GM12878 (cell line): ENCODE results near the gene CDCP2. TPM values are rescaled to one million over a fixed set of nuclear protein-coding genes. Genes with fewer than 3 reads are reported as not detected.

Experiments used
- ATAC-seq: fragments of 200-7000 bp; cut with Tn5 transposase; 3 replicates; pipeline ENCODE4 v1.9.1; 2020; ENCODE audit warnings: mild to moderate bottlenecking, moderate library complexity
- BruUV-seq: library from RNA; stranded (reverse); fragments of 400-500 nt; replicated peaks from 2 replicates; lab custom pipeline; 2021; lab: Mats Ljungman, UMichigan
- CTCF ChIA-PET: fragments of 300-600 bp; sonication (Branson Sonifier 250); formaldehyde crosslinking; extraction: SDS; loops from one replicate; lab custom pipeline; 2021; ENCODE audit warnings: inconsistent platforms; lab: Yijun Ruan, JAX
- POLR2A ChIA-PET: fragments of 350-600 bp; formaldehyde crosslinking; extraction: SDS; loops from one replicate; lab custom pipeline; 2021; ENCODE audit warnings: inconsistent platforms; lab: Charles Lee
- RAD21 ChIA-PET: fragments of 300-600 bp; sonication (Branson Sonifier 250); formaldehyde crosslinking; loops from one replicate; lab custom pipeline; 2023; ENCODE audit warnings: antibody characterized with exemption; ENCODE audit not compliant: unreplicated experiment; lab: Charles Lee
- SMC1A ChIA-PET: fragments of 300-600 bp; sonication (Branson Sonifier 250); formaldehyde crosslinking; loops from one replicate; lab custom pipeline; 2023; ENCODE audit not compliant: unreplicated experiment, uncharacterized antibody; lab: Charles Lee
- DNase-seq: peaks from one replicate; pipeline ENCODE4 v3.0.0-alpha.2; 2011; ENCODE audit warnings: low read depth, low spot score
- FAIRE-seq: peaks from 3 replicates; lab custom pipeline; 2011; peaks lifted over from hg19 to GRCh38; lab: Jason Lieb, UNC
- H2AFZ ChIP-seq: 2 replicates; pipeline ENCODE4 v1.6.0; 2011; ENCODE audit warnings: low read depth, low read length, control low read depth; ENCODE audit not compliant: control insufficient read depth
- H3K27ac ChIP-seq: 2 replicates; pipeline ENCODE4 v1.5.1; 2011; ENCODE audit warnings: control low read depth; ENCODE audit not compliant: control insufficient read depth, insufficient read depth
- H3K27me3 ChIP-seq, 2 experiments: replicated peaks in 1 of 2; 2 replicates each; pipeline versions ENCODE4 v1.6.0 to v1.6.1; 2011; ENCODE audit warnings: low read length in 1 of 2; ENCODE audit not compliant: control insufficient read depth in 2 of 2, insufficient read depth in 2 of 2
- H3K36me3 ChIP-seq, 2 experiments: 2 replicates each; pipeline ENCODE4 v1.5.1; 2011; ENCODE audit warnings: low read length in 1 of 2; ENCODE audit not compliant: control insufficient read depth in 2 of 2, insufficient read depth in 2 of 2
- H3K4me1 ChIP-seq: 2 replicates; pipeline ENCODE4 v1.6.1; 2011; ENCODE audit warnings: mild to moderate bottlenecking, low read length, moderate library complexity, mixed read lengths; ENCODE audit not compliant: control insufficient read depth, insufficient read depth
- H3K4me2 ChIP-seq: 2 replicates; pipeline ENCODE4 v1.6.0; 2011; ENCODE audit warnings: control low read depth; ENCODE audit not compliant: control insufficient read depth, insufficient read depth
- H3K4me3 ChIP-seq: fragments of 200-600 bp; sonication (generic); 2 replicates; pipeline ENCODE4 v1.5.1; 2016
- H3K79me2 ChIP-seq: 2 replicates; pipeline ENCODE4 v1.6.0; 2011; ENCODE audit warnings: low read length; ENCODE audit not compliant: control insufficient read depth, insufficient read depth
- H3K9ac ChIP-seq: 2 replicates; pipeline ENCODE4 v1.8.0; 2011; ENCODE audit warnings: low read length, control low read depth, mixed read lengths; ENCODE audit not compliant: control insufficient read depth, insufficient read depth
- H3K9me3 ChIP-seq: replicated peaks from 3 replicates; pipeline ENCODE4 v1.5.1; 2011; ENCODE audit warnings: mild to moderate bottlenecking, low read length; ENCODE audit not compliant: control insufficient read depth, insufficient read depth
- H4K20me1 ChIP-seq: 2 replicates; pipeline ENCODE4 v1.6.0; 2011; ENCODE audit not compliant: control insufficient read depth, insufficient read depth
- BACH1 ChIP-seq: fragments of 450-650 bp; IDR thresholded peaks from 2 replicates; pipeline ENCODE4 v1.6.1; 2017; ENCODE audit warnings: mild to moderate bottlenecking, borderline replicate concordance
- EED ChIP-seq: sonication (generic); IDR thresholded peaks from 2 replicates; pipeline ENCODE4 v1.6.1; 2016; ENCODE audit warnings: antibody characterized with exemption, low read depth
- ETV6 ChIP-seq, 2 experiments: fragments of 450-650 bp in 1 of 2; IDR thresholded peaks in 1 of 2; conservative IDR thresholded peaks in 1 of 2; 2 replicates each; pipeline ENCODE4 v1.6.1; 2014; ENCODE audit warnings: antibody characterized with exemption in 1 of 2, borderline replicate concordance in 1 of 2, low read depth in 1 of 2, mild to moderate bottlenecking in 1 of 2, moderate library complexity in 1 of 2
- EZH2 ChIP-seq: IDR thresholded peaks from 2 replicates; pipeline ENCODE4 v1.6.1; 2012; ENCODE audit warnings: low read depth, mild to moderate bottlenecking, control low read depth, inconsistent platforms, low read length, borderline replicate concordance; ENCODE audit not compliant: control insufficient read depth
- HCFC1 ChIP-seq: fragments of 150-350 bp; IDR thresholded peaks from 2 replicates; pipeline ENCODE4 v1.6.1; 2014; ENCODE audit warnings: low read length
- HDAC2 ChIP-seq: fragments of 200-600 bp; sonication (generic); IDR thresholded peaks from 2 replicates; pipeline ENCODE4 v1.6.1; 2017
- SMAD1 ChIP-seq: fragments of 450-650 bp; IDR thresholded peaks from 2 replicates; pipeline ENCODE4 v1.6.1; 2018; ENCODE audit warnings: mild to moderate bottlenecking, low read depth; ENCODE audit not compliant: partially characterized antibody
- SPI1 ChIP-seq: IDR thresholded peaks from 2 replicates; pipeline ENCODE4 v1.6.1; 2011; ENCODE audit warnings: low read depth, mild to moderate bottlenecking, low read length, moderate library complexity, borderline replicate concordance; ENCODE audit not compliant: insufficient read depth
- SRF ChIP-seq, 2 experiments: IDR thresholded peaks; 2 replicates each; pipeline ENCODE4 v1.6.1; 2011; ENCODE audit warnings: low read depth in 2 of 2, low read length in 2 of 2, mild to moderate bottlenecking in 1 of 2, moderate library complexity in 1 of 2
- SUZ12 ChIP-seq: fragments of 200-600 bp; sonication (generic); IDR thresholded peaks from one replicate; pipeline ENCODE4 v1.6.1; 2018; ENCODE audit warnings: antibody characterized with exemption, mild to moderate bottlenecking; ENCODE audit not compliant: unreplicated experiment
- TBL1XR1 ChIP-seq: IDR thresholded peaks from 2 replicates; pipeline ENCODE4 v1.6.1; 2012; ENCODE audit warnings: low read depth, low read length, improper control_type of control experiment
- TCF7 ChIP-seq: IDR thresholded peaks from 2 replicates; pipeline ENCODE4 v1.6.1; 2014; ENCODE audit warnings: antibody characterized with exemption, borderline replicate concordance
- WGBS: methylation state at CpG from one replicate; pipeline ENCODE4 v1.1.6; 2016; ENCODE audit warnings: low lambda C conversion rate; ENCODE audit not compliant: insufficient replicate concordance, insufficient coverage; ENCODE audit errors: missing lambda C conversion rate; 5-methylcytosine and 5-hydroxymethylcytosine counted together
- in situ Hi-C: fragments of 300-500 bp; cut with MboI; formaldehyde crosslinking; loops from 9 replicates; pipeline ENCODE4 v1.14.3; 2018; ENCODE audit warnings: mixed read lengths
- intact Hi-C: fragments of 100-400 bp; cut with micrococcal nuclease; formaldehyde crosslinking; loops from one replicate; pipeline ENCODE4 v1.14.2; 2022; ENCODE audit not compliant: unreplicated experiment
- polyA plus RNA-seq, 11 experiments: library from polyadenylated mRNA; depleted of rRNA in 4 of 11; unstranded in 6 of 11; stranded (reverse) in 5 of 11; fragments of >200 nt; fragmentation: Nextera tagmentation in 4 of 11; fragmentation: Illumina TruSeq in 1 of 11; extraction: Ambion mirVana in 4 of 11; extraction: Trizol in 1 of 11; gene quantifications; 1 replicate in 1 of 11; 2 replicates in 10 of 11; pipeline versions ENCODE4 v1.2.1 to v1.2.3, GENCODE V29; 2011 to 2016; ENCODE audit warnings: inconsistent platforms in 2 of 11, missing spikeins in 2 of 11, low read depth in 1 of 11
- total RNA-seq, 4 experiments: library from RNA; depleted of rRNA in 3 of 4; stranded (reverse); fragments of >200 nt in 3 of 4; fragmentation: Illumina TruSeq in 1 of 4; extraction: Trizol in 1 of 4; gene quantifications; 2 replicates each; pipeline versions ENCODE4 v1.2.1 to v1.2.3, GENCODE V29; 2013 to 2021
- TF ChIP-seq, protein P1 (sequence below): fragments of 150-350 bp; IDR thresholded peaks from 2 replicates; pipeline ENCODE4 v1.6.1; 2014; ENCODE audit warnings: mild to moderate bottlenecking, low read depth, low read length
- TF ChIP-seq, protein P2 (sequence below): IDR thresholded peaks from 2 replicates; pipeline ENCODE4 v1.6.1; 2012; ENCODE audit warnings: mild to moderate bottlenecking, low read depth, low read length

The CDCP2 gene
- total and polyA plus RNA-seq, 10 of the 15 experiments (the other 5 are each of a cell fraction or from before 2014, with no cell fraction given): 0.06 TPM; not detected in 9

DNA sequence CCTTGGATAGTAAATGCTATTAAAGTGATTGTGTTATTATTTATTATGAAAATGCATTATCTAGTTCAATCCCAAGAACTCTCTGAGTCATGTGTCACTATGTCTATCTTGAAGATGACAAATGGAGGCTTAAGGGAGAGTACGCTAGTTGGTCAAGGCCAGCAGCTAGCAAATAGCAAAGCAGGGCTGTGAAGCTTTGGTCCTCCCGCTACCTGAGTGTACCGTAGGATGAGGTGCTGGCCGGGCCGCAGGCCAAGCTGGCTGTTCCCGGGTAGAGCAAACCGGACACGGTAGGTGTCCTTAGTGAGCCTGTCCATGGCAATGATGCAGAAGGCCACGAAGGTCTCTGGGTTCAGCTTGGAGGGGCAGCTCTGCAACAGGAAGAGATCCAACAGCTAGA lies 37.7 kb upstream of the CDCP2 start:
- CTCF ChIA-PET: interaction anchor here (2.0 kb wide), 1 partner anchor 9 kb away, joined by 11 read pairs; no protein-coding TSS in a partner anchor
- POLR2A ChIA-PET: interaction anchor here (1.1 kb wide), 1 partner anchor 9 kb away, joined by 3 read pairs; the partner anchor contains the start of genes CYB5RL and MRPL37

More for the DNA sequence above, 37.7 kb upstream of the CDCP2 start:
- Histone ChIP-seq H3K9ac (no peak overlapping the region), H3K4me1 (no peaks in the 10 kb centered on the region), H3K27me3 (no peaks in the 10 kb centered on the region), H3K9me3 (no peaks in the 10 kb centered on the region)
- FAIRE-seq (no peak), ATAC-seq (no peak)
- in situ Hi-C loops: no loop called here
- 93% methylated on average over 9 of the region's 9 CpGs for WGBS
- RAD21 ChIA-PET: no interaction called here
- no peak for TF ChIP-seq TCF7
- TF ChIP-seq SPI1: no peak
- TF ChIP-seq SUZ12: no peak
- no peak for TF ChIP-seq HDAC2
- no peak for TF ChIP-seq BACH1
- TF ChIP-seq ETV6 (conservative IDR thresholded peaks at IDR 0.05 in 1 of 2, IDR thresholded peaks at IDR 0.05 in 1 of 2; ENCODE audit: borderline replicate concordance in 1 of 2, low read depth in 1 of 2): no peak
- TF ChIP-seq TBL1XR1: no peak
- TF ChIP-seq, protein P1, sequence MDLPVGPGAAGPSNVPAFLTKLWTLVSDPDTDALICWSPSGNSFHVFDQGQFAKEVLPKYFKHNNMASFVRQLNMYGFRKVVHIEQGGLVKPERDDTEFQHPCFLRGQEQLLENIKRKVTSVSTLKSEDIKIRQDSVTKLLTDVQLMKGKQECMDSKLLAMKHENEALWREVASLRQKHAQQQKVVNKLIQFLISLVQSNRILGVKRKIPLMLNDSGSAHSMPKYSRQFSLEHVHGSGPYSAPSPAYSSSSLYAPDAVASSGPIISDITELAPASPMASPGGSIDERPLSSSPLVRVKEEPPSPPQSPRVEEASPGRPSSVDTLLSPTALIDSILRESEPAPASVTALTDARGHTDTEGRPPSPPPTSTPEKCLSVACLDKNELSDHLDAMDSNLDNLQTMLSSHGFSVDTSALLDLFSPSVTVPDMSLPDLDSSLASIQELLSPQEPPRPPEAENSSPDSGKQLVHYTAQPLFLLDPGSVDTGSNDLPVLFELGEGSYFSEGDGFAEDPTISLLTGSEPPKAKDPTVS: no peak
- no peak for TF ChIP-seq SRF (IDR thresholded peaks at IDR 0.05; ENCODE audit: low read depth in 2 of 2, low read length in 2 of 2)
- TF ChIP-seq EED: no peak
- no peak for TF ChIP-seq EZH2
- TF ChIP-seq, protein P2, sequence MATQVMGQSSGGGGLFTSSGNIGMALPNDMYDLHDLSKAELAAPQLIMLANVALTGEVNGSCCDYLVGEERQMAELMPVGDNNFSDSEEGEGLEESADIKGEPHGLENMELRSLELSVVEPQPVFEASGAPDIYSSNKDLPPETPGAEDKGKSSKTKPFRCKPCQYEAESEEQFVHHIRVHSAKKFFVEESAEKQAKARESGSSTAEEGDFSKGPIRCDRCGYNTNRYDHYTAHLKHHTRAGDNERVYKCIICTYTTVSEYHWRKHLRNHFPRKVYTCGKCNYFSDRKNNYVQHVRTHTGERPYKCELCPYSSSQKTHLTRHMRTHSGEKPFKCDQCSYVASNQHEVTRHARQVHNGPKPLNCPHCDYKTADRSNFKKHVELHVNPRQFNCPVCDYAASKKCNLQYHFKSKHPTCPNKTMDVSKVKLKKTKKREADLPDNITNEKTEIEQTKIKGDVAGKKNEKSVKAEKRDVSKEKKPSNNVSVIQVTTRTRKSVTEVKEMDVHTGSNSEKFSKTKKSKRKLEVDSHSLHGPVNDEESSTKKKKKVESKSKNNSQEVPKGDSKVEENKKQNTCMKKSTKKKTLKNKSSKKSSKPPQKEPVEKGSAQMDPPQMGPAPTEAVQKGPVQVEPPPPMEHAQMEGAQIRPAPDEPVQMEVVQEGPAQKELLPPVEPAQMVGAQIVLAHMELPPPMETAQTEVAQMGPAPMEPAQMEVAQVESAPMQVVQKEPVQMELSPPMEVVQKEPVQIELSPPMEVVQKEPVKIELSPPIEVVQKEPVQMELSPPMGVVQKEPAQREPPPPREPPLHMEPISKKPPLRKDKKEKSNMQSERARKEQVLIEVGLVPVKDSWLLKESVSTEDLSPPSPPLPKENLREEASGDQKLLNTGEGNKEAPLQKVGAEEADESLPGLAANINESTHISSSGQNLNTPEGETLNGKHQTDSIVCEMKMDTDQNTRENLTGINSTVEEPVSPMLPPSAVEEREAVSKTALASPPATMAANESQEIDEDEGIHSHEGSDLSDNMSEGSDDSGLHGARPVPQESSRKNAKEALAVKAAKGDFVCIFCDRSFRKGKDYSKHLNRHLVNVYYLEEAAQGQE: no peak
- no peak for TF ChIP-seq SMAD1
- no peak for TF ChIP-seq HCFC1
- TF ChIP-seq, all 136 proteins: peak for 0
- Histone ChIP-seq H3K36me3 (peaks cover 0 to 4% of the 10 kb centered on the region in 2 experiments; a peak in 2 of 4 replicates), H3K27ac (no peak overlapping the region), H4K20me1 (no peaks in the 10 kb centered on the region), H3K79me2 (no peaks in the 10 kb centered on the region), H3K4me2 (no peak overlapping the region), H3K4me3 (no peak overlapping the region), H2AFZ (no peak overlapping the region)
- SMC1A ChIA-PET: interaction anchor here (0.8 to 1.0 kb wide), 2 partner anchors 9 to 10 kb away, joined by 3 read pairs; partner anchors contain the start of genes CYB5RL and MRPL37
- BruUV-seq: no TSS peak
- intact Hi-C loops: no loop called here
- no peak for DNase-seq
